Brain microvascular endothelial cell (primary cell): ENCODE results near the gene GPANK1.
A peak's percentile ranks its signal among the peaks of the same experiment; 100 is the strongest.

Source experiments
- DNase-seq: peaks from one replicate; pipeline ENCODE4 v3.0.0-alpha.2; 2020
- H3K27ac ChIP-seq: fragments of 250-450 bp; sonication (Bioruptor Pico); 2 replicates; pipeline ENCODE4 v1.5.1; 2020; ENCODE audit warnings: mild to moderate bottlenecking, moderate library complexity
- H3K27me3 ChIP-seq: fragments of 250-450 bp; sonication (Bioruptor Pico); replicated peaks from 2 replicates; pipeline ENCODE4 v1.5.1; 2020; ENCODE audit warnings: mild to moderate bottlenecking
- H3K36me3 ChIP-seq: fragments of 250-450 bp; sonication (Bioruptor Pico); replicated peaks from 2 replicates; pipeline ENCODE4 v1.5.1; 2020; ENCODE audit warnings: mild to moderate bottlenecking
- H3K4me3 ChIP-seq: 2 replicates; pipeline ENCODE4 v1.5.1; 2011; ENCODE audit warnings: low read depth, mild to moderate bottlenecking, control low read depth, low read length, moderate library complexity
- in situ Hi-C: cut with HindIII; loops from 2 replicates; pipeline ENCODE4 v1.10.0; 2017; ENCODE audit warnings: low sequenced_read_pairs, low pct_ligation_motif_present
- TF ChIP-seq, protein P1 (sequence below): IDR thresholded peaks from 2 replicates; pipeline ENCODE4 v1.5.1; 2011; ENCODE audit warnings: low read depth, mild to moderate bottlenecking, moderate library complexity, low read length, control low read depth, inconsistent platforms; ENCODE audit errors: missing control alignments

The GPANK1 gene

DNA sequence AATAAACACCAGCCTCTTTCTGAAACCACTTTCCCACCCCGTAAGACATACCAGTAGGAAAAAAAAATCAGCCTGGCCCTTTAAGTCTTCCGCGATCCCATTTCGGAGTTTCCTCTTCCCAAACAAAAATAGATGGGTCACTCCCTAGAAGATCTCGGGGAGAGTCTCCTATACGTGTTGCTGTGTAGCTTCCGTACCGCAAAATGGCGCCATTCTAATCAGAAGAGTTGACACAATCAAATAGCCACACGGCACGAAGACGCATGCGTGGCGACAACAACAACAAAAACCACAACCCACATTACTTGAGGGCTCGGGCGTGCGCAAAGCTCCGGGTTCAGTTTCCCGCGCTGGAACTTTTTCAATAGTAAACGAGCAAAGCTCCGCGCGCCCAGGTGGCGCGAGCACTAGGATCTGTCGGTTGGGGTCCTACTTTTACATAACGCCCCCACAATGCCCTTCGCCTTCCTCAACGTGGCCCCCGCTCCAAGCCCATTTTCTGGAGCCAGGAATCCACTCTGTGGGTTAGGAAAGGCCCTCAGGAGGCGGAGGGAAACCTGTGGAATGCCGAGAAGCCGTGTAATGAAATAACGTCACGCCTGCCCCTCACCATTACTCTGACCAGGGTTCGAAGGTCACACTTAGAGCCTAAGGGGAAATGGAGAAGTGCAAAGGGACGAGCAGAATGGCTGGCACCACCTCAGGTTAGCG lies at the start of gene GPANK1:
Gene GPANK1, minus strand, starts transcription at position 208 of the 711 bp plus-strand sequence. CDS start 519 bp downstream, outside the sequence.
- in situ Hi-C loops: no loop called here
- Histone ChIP-seq H3K27me3 (no peaks in the 10 kb centered on the region), H3K27ac (peak within 1 kb of the TSS; percentile 72), H3K4me3 (peak within 1 kb of the TSS; percentile 77), H3K36me3 (peaks cover 43% of the 10 kb centered on the region)
- TF ChIP-seq, protein P1, sequence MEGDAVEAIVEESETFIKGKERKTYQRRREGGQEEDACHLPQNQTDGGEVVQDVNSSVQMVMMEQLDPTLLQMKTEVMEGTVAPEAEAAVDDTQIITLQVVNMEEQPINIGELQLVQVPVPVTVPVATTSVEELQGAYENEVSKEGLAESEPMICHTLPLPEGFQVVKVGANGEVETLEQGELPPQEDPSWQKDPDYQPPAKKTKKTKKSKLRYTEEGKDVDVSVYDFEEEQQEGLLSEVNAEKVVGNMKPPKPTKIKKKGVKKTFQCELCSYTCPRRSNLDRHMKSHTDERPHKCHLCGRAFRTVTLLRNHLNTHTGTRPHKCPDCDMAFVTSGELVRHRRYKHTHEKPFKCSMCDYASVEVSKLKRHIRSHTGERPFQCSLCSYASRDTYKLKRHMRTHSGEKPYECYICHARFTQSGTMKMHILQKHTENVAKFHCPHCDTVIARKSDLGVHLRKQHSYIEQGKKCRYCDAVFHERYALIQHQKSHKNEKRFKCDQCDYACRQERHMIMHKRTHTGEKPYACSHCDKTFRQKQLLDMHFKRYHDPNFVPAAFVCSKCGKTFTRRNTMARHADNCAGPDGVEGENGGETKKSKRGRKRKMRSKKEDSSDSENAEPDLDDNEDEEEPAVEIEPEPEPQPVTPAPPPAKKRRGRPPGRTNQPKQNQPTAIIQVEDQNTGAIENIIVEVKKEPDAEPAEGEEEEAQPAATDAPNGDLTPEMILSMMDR: no peak
- DNase-seq: peak; percentile 92

DNA sequence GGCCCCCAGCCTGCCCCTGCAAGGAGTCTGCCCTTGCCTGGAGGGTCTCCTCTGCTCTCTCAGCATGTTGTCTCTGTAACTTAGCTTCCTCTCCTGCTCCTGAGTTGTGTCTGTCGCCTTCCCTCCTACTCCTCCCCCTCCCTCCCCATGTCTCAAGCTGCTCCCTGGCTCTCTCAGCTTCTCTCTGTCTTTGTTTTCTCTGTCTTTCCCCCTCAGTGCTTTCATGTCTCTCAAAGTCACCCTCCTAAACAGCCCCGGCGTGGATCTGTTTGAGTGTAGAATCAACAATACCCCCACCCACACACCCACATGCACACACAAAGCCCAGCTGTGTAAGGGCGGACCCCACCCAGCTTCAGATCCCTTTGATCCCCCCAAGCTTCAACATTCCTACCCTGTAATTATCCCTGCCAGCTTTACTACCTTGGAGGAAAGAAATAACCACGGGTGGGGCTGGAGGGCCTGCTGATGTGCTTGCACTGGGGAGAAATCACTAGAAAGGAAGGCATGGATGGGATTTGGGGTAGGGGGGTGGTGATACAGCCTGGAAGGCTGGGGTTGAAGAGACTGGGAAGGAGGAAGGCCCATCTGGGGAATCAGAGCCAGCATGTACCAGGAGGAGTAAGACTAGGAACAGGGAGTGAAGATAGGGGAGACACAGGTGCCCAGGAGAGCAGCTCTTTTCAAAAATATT lies 49.3 kb upstream of the GPANK1 start:
- H3K27me3 ChIP-seq: no peaks in the 10 kb centered on the region
- no peaks in the 10 kb centered on the region for H3K36me3 ChIP-seq
- no peak overlapping the region for H3K4me3 ChIP-seq
- H3K27ac ChIP-seq: no peak overlapping the region
- in situ Hi-C loops: no loop called here
- TF ChIP-seq, protein P1: no peak
- no peak for DNase-seq

DNA sequence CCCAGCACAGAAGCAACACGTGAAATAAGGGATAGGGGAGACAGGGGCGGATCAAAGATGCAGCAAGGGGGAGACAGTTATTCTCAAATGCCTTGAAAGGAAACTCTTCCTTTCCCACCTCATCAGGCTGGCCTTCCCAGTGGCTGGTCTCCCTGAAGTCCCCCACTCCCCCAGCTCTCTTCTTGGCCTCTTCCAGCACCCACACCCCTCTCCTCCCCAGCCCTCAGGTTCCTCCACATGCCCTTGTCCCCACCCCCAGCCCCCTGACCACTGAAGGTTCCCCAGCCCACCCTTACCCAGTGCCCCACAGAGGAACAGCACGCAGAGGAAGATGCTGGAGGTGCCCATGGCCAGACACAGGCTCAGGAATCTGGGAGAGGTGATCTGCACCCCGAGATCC lies 48.7 kb upstream of the GPANK1 start:
- Histone ChIP-seq H3K27me3 (no peaks in the 10 kb centered on the region), H3K4me3 (no peak overlapping the region), H3K36me3 (no peaks in the 10 kb centered on the region), H3K27ac (no peak overlapping the region)
- DNase-seq: no peak
- TF ChIP-seq, protein P1: no peak
- in situ Hi-C loops: no loop called here

DNA sequence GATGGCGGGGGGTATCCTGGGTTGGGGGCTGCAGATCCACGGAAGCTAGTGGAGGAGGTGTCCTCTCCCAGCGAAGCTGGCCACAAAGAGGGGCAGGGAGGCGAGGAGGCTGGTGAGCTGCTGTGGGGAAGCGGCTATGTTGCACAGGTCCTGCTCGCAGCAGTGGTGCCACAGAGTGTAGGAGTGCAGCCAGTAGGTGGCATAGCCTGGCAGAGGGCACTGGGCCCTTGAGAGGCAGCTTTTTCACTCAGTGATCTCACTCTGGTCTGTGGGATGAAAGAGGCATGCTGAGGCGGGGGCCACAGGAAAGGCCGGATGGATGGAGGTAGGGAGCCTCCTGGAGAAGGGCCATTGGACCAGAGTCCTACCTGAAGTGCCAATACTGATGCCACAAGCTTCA lies 47.5 kb upstream of the GPANK1 start:
- in situ Hi-C loops: no loop called here

DNA sequence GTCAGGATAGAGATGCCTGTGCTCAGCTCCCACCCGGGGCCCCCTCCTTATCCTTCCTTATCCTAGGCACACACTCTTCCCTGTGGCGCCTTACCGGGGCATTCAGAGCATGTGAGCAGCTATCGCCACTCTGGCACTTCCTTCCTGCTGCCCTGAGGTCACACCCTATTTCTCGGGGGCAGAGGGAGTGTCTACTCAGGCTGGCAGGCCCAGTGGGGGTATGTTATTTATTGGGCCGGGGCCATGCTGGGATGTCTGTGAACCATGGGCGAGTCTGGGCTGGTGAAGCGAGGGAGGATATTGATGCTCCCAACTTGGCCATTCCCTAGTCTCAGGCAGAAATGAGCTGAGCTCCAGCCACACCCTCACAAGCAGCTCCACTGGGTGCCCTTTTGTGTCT lies 46.4 kb upstream of the GPANK1 start:
- no peak for DNase-seq
- Histone ChIP-seq H3K36me3 (no peaks in the 10 kb centered on the region), H3K27me3 (no peaks in the 10 kb centered on the region), H3K27ac (no peak overlapping the region), H3K4me3 (no peak overlapping the region)
- TF ChIP-seq, protein P1: no peak
- in situ Hi-C loops: no loop called here

More for the DNA sequence above, 47.5 kb upstream of the GPANK1 start:
- H3K27me3 ChIP-seq: no peaks in the 10 kb centered on the region
- H3K4me3 ChIP-seq: no peak overlapping the region
- TF ChIP-seq, protein P1: peak; percentile 17
- DNase-seq: no peak
- no peaks in the 10 kb centered on the region for H3K36me3 ChIP-seq
- H3K27ac ChIP-seq: no peak overlapping the region
